Fibroblast of skin of back (primary cell): ENCODE data around the gene POP4.

ENCODE experiments used
- DNase-seq: peaks from one replicate; pipeline ENCODE4 v3.0.0-alpha.2; 2013

The POP4 gene

DNA sequence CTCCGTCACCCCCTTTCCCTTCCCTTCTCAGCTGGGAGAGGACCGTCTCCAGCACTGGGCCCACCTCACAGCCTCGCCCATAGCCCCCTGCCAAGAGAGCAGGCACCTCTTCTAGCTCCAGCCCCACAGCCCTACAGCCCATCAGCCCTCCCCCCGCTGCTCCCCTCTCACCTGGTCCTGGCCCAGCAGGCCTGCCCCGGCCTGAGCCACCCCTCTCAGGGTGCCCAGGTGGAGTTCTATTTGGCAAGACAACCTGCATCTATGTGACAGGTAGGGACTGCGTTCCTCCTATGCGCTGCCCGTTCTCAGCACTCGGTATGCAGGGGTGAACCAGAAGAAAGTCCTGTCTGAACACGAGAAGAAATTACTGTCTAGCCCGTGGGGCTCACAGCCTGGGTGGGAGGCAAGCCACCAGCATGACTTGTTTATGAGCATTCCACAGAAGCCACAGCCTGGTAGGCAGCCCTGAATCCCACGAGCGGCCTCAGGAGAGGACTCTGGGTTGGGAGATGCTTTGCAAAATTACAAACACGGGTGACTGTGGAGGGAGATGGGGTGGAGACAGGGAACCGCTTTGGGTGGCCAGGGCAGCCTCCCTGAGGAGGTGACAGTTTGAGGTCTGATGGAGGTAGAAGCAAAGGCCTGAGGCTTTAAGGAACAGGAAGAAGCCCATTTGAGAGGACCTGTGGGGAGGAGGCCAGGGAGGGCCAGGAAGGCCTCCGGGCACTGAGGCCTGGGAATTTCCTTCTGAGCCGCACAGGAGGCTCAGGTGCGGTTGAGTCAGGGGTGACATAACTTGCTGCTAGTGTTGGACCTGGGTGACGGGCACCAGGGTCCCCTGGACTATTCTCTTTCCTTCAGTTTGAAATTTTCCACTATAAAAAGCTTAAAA, 58.0 kb downstream of the POP4 start:
- DNase-seq, result peak; percentile 31

DNA sequence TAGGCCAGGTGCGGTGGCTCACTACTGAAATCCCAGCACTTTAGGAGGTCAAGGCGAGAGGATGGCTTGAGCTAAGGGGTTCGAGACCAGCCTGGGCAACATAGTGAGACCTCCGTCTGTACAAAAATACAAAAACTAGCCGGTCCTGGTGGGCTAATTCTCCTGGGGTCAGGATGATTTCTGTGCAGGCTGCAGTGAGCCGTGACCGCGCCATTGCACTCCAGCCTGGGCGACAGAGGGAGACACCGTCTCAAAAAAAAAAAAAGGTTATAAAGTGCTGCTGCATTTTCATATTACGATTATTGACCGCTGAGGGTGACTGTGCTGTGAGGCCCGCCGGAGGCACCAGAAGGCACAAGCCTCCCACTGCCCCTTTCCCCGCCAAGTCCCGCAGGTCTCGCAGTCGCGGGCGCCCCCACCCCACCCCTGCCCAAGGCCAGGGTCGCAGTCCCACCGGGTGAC, 58.7 kb downstream of the POP4 start:
- DNase-seq, result no peak

DNA sequence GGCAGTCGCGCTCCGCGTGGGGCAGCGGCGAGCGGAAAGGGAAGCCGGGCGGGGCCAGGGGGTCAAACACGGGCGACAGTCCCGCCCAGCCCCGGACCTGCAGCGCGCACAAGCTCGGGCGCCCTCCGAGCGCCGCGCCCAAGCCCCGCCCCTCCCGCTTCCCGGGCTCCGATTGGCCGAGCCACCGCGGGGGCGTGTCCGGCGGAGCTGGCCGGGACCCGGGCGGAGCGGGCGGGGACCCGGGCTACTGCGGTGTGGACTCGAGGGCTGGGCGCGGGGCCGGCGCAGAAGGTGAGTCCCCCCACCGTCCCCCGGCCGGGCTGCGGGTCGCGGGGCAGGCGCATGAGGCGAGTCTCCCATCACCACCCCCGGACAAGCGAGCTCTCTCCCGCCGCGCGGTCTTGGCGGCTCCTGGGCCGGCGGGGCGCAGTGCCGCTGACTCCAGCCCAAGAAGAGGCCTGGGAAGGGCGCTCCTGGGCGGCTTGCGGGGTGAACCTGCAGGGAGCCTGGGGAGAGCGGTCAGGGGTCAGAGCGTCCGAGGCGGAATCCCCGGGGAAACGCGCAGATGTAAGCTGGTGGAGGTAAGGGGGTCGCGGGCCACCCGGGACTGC, 59.2 kb downstream of the POP4 start, which contains the start of gene PLEKHF1:
PLEKHF1 (plus strand) TSS at position 247 of the 611 bp plus-strand sequence. CDS start 8,379 bp downstream, outside the sequence.
- DNase-seq, result peak; percentile 75

DNA sequence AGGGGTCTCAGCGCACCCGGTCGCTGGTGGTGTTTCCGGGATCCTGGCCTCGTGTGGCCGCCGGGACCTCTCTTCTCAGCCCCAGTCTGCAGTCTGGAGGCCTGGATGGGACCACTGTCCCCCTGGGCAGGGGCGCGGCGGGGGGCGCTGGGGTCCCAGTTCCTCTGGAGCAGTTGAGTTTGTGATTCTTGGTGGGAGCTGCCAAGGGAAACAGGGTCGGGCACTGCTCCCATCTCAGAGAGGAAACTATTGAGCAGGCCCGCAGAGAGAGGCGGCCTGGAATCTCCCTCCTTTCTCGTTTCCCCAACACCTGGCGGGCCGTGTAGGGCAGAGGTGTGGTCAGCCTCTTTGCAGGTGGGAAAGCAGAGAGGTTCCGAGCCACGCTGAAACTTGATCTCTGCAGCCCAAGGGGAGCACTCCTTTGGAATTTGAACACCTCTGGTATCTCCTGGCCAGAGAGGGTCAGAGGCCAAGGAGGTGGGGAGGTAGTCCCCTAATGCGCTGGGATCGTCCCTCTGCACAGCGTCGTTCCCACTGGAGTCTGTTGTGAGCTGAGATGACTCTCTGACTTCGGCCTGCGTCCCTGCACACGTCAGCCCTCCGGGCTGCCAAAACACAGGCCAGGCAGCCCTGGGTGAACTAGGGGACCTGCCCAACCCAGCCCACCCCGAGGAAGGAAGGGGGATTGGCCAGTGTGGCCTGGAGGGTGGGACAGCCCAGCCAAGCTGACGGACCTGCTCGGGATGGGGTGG, 59.9 kb downstream of the POP4 start:
- DNase-seq, result peak; percentile 52
